GM18858 (cell line): ENCODE results near the gene CPE.
"Not testable (repeated sequence)": the region's sequence is repeated elsewhere in the genome, so short reads cannot be mapped to it uniquely, and the experiment has no call there.

ENCODE experiments used
- ATAC-seq: cut with Tn5 transposase; IDR thresholded peaks from one replicate; pipeline ENCODE4 v1.9.1; 2021; ENCODE audit not compliant: unreplicated experiment

The CPE gene

DNA sequence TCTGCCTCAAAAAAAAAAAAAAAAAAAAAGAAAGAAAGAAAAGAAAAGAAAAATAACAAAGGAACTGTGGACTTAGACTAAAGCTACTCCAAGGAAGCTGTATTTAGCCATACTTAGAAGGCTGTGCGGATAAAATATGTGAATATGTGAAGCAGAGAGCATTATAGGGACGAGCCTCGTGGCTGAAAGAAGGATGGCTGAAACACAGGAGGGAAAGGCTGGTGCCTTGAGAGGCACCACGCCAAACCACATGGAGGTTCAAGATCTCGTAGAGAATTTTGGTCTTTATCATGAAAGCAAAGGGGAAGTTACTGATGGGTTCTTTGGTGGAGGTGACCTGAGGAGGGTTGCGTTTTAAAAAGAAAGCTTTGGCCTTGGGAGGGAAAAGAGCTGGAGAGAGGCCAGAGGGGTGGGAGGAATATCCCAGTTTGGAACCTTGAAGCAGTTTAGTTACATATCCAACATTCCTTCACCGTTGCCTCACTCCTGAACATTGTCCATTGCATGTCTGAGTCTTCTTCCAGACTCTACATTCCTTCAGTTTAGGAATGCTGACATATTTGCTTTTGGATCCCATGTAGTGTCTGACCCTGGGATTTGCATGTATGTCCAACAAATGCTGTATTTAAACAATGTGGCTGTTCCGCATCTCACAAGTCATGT lies 82.5 kb downstream of the CPE start:
- no peak for ATAC-seq

GRCh38 chr4:165462009-165462408 lies 83.2 kb downstream of the CPE start:
- ATAC-seq, result no peak

DNA sequence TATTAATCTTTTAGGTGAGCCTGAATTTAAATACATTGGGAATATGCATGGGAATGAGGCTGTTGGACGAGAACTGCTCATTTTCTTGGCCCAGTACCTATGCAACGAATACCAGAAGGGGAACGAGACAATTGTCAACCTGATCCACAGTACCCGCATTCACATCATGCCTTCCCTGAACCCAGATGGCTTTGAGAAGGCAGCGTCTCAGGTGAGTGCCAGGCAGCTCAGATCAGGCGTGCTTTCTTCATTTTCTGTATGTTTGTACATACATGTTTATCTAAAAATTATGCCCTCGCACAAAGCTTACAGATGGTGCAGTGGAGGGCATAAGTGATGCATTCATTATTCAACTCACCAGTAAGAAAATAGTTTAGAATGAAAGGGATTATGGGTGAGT lies 85.6 kb downstream of the CPE start:
- no peak for ATAC-seq

GRCh38 chr4:165464813-165465381 lies 86.1 kb downstream of the CPE start:
- peak; percentile 70 for ATAC-seq

DNA sequence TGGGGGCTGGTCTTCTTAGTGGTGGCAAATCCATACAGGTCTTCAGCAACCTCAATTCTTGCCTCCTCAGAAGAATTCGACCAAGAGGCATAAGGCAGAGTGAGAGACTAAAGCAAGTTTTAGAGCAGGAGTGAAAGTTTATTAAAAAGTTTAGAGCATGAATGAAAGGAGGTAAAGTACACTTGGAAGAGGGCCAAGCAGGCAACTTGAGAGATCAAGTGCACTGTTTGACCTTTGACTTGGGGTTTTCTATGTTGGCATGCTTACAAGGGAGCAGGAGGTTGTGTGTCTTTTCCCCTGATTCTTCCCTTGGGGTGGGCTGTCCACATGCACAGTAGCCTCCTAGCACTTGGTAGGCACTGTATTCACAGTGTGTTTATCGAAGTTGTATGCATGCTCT lies 91.2 kb downstream of the CPE start:
- no peak for ATAC-seq

DNA sequence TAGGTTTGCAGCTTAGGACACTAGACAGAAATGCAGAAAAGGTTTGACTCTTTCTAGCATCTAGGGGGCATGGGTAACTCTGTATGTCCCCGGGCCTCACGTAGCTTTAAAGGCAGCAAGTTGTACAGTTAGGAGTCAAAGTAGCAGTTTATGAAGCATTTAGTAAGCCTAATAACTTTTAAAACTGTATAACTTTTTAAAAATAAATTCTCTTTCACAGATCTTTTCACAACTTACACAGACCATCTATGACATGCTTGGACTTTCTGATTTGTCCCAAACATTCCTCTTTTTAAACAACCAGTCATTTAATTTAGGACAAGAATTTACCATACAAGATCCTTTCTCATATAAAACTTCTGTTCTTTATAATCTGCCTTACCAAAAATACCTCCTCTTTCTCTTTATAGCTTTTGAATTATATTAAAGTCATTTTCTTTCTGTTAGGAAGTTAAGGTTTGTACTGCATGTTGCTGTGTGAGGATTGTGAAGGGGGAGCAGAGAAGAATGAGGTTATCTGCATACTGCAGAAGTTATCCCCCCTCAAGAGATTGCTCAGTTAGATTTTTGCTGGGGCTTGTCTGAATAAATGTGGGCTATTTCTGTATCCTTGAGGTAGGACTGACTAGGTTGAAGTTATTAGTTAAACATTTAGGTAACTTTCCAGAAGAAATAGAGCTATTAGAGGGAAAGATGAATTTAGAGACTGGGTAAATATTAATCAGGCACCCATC lies 94.3 kb downstream of the CPE start:
- no peak for ATAC-seq

DNA sequence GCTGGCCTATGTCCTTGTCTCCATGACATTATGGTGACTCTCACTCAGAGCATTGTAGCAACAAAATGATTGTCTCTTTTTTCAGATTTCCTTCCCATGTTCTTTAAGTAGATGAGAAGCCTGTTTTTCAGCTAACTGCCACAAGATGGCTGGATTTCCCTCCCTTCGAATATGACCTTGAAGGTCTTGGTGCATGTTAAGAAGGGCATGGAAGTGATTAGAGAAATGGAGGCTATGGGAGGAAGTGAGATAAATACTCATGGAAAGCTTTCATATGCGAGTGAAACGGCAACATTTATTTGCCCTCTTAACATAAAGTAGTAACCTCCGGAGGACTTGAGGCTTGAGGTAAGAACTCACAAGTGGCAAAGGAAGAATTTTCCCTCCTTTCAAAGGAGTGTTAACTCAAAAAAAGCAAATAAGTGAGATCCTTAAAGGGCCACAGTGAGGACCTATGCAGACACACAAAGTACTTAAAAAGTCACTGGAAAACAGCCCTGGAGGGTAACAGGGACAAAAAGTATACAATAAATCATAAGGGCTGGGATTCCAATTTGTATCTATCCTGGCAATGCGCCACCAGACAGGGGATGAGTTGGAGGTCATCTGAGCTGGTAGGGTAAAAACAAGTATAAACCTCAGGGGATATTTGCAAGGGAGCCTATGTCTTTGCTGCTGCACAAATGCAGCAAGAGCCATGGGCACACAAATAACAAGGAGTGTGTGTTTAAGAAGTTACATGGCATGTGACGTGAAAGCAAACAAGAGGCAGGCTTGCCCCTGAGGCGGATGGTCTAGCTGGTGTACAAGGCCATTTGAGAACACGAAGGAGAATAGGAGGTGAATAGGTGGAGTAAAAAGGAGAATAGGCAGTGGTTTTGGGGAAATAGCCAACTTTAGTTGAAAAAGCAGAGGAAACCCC lies 96.2 kb downstream of the CPE start:
- ATAC-seq, result no peak

DNA sequence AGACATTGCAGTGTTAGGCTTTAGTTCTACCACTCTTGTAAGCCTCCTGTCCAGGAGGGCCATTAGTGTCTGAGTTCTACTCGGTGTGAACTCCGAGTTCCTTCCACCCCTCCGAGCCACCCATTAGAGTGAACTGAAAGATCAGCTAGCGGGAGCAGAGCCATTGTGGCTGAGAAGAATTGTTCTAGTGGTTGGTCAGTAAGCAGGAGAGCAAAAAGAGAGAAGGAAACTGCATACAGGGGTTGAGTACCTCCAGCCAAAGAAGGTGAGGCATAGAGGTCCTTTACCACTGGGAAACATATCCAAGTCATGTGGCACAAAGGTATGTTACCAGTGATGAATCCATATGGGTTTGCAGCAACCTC lies 96.9 kb downstream of the CPE start:
- ATAC-seq, result no peak

DNA sequence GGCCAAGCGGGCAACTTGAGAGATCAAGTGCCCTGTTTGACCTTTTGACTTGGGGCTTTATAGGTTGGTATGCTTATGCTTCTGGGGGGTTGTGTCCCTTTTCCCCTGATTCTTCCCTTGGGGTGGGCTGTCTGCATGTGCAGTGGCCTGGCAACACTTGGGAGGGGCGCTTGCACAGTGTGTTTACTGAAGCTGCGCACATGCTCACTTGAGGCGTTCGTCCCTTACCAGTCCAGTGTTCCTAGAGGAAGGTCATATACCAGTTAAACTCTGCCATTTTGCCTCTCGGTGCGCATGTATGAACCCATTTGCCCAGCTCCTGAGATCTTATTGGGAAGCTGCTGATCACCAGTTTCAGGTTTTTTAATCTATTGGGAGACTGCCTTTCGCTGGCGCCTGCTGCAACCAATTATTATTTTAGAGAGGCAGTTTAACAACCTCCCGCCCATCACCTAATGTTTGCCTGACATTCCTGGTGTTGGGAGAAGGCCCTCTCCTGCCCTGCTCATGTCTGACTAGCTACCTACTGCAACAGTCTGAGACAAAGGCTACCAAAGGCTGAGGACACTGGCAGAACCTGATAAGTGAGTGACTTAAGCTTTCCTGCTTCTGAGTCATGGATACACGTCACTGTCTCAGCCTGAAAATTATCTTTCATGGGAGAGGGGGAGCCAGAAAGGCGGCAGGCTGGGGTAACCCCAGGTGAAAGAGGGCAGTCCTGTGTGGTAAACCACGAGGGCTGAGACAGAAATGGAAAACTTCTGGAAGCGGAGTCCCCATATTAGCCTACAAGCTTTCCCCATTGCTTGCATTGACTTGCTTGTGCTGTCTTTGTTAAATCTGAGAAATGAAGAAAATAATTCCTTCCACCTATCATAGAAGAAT lies 97.6 kb downstream of the CPE start:
- ATAC-seq, result no peak

DNA sequence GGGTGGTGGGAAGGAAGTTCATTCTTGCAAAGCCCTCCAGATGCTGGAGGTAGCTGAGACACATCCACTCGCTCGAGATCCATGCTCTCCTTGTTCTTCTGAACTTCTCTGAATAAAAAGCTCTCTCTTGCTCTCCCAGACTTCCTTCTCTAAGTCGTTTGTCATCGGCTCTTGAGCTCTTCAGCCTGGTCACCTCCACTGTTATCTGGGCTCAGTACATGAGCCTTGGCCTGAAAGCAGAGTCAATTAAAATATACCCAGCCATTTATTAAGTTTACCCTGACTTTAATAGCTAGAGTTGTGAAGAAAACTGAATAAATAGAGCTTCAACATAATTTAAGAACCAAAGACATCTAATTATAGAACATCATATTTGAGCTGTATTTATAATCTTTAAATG lies 99.0 kb downstream of the CPE start:
- ATAC-seq, result no peak

GRCh38 chr4:165478260-165478659 lies 99.5 kb downstream of the CPE start:
- ATAC-seq, result no peak

DNA sequence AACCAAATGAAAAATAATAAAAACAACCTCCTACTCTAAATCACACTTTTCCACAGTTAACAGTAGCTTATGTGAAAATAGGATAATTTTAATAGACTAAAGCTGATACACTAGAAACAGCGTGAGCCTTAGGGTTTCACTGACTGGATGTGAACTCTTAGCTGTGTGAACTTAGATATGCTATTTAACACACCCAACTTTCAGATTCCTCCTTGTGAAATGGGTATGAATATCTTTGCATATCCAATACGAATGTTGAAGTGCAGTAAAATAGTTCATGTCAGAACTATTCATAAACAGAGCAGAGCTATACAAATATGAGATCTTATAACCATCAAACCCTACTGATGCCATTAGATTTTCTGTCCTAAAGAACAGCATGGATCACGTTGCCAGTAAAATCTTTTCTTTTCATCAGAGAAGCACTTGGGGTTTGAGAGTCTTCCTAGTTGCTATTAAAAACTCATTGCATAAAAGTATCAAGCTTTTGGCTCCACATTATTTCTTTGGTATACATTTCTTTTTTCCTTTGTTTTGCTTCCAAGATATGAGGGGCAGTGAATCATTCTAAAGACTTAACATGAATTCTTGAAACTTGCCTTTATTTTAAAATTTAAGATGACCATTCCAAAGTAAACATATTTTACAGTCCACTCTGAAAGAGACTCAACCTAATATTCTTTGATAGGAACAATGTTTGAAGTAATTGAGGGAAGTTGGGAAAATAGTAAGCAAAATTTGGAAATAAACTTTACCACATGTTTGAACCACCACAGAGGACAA lies 102.4 kb downstream of the CPE start:
- no peak for ATAC-seq

DNA sequence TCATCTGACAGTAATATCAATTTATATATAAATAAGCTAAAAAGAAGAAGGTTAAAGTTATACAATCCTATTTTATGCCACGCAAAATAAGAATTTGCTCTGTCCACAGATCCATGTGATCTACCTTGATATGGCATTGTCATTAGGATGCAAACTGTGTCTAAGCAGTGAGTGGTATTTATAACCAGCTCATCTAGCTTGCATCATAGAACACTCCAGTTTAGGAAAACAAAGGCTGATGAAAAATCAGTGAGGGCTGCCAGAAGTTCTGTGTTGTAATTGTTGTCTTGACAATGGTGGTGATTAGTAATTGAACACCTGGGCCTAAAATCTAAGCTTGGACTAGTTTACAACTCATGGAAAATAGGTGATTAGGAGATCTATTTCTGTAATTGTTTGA lies 111.0 kb downstream of the CPE start:
- ATAC-seq, result no peak

DNA sequence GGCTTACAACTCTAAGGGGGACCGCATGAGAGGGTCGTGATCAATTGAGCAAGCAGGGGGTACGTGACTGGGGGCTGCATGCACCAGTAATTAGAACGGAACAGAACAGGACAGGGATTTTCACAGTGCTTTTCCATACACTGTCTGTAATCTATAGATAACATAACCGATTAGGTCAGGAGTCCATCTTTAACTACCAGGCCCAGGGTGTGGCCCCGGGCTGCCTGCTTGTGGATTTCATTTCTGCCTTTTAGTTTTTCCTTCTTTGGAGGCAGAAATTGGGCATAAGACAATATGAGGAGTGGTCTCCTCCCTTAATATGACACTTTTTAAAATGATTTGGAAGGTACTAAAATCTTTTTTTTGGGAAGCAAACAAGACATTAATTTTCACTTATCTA lies 113.8 kb downstream of the CPE start:
- ATAC-seq, result not testable (repeated sequence)

DNA sequence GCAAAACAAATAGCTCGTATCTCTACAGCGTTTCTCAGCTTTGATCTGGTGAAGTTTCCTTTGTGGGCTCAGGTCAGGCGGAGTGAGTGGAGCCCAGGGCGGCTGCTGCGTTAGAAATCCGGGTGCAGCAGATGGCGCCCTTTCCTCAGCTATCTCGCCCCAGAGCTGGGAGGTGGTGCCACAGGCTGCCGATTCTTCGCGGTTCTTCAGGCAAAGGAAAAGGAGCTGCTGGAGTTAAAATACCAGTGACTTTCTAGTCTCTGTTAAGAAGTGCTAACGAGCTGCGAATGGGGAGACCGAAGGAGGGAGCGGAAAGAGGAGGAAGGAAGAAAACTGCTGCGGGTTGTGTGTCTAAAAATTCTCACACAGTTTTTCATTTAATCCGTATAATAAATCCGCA lies 114.6 kb downstream of the CPE start:
- ATAC-seq, result peak; percentile 88

DNA sequence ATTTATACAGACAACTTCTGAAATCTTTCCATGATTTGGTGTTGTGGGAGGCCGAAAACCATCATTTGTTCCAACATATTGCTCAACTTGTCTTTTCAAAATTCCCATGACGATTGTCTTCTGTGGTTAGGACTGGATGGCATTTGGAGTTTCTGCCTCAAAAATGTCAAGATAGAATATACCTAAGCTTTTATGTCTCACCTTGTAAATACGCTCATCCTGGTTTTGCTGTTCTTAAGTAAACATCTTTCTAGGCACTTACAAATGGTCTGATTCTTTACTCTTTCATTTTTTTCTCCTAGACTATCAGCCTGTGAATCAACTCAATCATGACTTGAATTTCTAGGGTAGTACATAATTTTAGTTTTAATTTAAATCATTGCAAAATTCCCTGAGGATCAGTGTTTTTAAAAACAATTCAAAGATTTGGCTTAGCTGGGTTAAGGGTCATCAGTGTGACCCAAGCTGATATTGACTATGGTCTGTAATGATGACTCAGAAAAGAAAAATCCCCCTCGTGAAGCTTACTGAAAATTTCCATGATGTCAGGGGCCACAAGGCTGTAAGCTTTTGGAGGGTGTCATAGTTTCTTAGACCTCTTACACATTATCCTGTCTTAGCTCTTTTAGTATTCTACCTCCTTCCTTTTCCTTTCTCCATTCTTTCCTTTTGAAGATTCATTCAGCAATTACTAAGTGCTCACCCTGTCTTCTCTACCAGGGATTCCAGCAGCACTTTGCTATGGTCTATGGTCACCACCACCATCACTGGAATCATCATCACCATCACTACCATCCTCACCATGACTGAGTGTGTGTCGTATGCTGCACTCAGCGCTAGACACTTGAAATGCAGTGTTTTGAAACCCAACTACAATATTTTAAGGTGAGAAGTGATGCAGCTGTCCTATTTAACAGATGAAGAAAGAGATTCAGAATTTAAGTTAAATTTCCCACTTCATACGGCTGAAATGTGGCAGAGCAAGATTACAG lies 124.4 kb downstream of the CPE start:
- peak; percentile 64 for ATAC-seq

DNA sequence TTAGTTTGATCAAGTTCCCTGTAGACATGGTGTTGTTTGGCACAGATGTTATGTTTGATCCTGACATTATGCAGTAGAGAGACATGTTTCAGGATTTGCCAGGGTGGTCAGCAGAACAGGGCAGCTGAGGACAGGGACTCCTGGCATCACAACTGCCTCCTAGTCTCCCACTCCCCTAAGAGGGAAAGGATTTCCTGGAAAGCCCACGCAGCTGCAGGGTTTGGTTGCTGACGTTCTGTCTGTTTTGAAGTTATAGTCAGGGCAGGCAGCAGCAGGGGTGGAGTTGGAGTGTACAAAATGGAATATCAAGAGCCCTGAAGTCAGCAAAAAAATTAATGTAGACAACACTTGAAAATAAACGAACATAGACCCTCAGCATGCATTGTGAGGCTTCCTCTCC lies 125.4 kb downstream of the CPE start:
- no peak for ATAC-seq

DNA sequence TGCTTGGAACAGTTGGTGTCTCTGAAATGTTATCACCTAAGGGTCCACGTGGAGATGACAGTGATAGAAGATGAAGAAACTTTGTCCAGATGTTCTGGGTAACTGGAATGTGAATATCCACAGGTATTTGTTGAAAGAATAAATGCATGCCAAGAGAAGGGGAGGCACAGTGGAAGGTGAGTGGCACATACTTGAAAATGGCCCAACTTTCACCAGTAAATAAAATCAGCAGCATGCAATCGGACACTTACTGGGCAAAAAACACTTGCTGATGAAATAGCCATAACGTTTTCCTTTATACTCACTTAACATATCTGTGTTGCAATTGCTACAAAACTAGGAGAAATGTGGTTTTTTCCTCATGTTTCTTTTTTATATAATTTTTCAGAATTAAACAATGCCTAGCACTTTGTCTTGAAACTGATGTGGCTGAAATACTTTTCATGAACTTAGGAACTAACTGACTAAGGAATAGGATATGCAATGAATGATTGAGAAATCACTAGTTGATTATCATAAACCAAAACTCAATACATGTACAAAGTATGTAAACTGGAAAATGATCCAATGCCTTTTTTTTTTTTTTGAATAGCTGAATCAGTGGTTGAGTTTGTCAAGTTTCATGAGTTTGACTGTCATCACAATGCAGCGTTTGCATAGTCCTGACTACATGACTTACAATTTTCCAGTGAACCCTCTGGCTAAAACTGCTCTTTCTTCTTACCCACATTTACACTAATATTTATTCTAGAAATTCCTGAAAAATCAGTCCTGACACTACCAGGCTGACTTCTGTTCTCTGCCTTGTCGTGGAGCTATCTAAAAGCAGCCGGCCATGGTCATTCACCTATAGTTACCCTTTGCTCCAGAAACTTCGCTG lies 127.4 kb downstream of the CPE start:
- ATAC-seq, result no peak
